Activated CD4-positive, CD25-positive, alpha-beta regulatory T cell treated with anti-CD3 and anti-CD28 coated beads, Interleukin-2, amount 50 U/mL, for 24 hours (primary cell): Measurements from ENCODE around the gene EPSTI1.
"Not testable (repeated sequence)": the region's sequence is repeated elsewhere in the genome, so short reads cannot be mapped to it uniquely, and the experiment has no call there.

Experiments used
- ATAC-seq, 2 donors: fragments of 150-1000 bp; cut with Tn5 transposase; one replicate each; pipeline ENCODE4 v1.10.0; 2021; ENCODE audit warnings: mild to moderate bottlenecking in 1 of 2, moderate library complexity in 1 of 2

EPSTI1 gene

GRCh38 chr13:42883771-42884467 lies 108.1 kb downstream of the EPSTI1 start:
- ATAC-seq: no peak

- no peak for ATAC-seq
Observed at GRCh38 chr13:42883142-42883541, 108.9 kb downstream of the EPSTI1 start.

DNA sequence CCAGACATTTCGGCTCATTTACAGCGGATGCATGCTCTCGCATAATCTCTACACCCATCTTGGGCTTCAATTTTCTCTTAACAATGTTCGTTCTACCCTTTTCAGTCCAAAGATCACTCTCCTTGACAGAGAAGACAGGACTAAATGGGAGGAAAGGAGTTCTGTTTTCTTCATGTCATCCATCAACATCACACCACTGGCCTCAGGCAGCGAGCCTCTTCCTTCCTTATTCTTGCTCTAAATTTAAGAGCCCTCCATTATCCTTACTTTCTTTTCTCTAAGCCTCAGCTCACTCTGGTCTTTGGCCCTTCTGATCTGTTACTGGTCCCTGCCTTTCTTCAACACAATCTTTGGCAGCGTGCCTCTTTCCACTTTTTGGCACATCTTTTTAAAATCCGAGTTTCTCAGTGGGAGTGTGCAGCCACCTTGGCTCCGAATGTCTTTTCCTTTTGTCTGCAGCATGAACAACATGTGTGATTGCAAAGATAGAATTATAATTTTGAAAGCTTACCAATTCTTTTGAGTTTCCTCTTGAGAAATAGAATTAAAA lies 111.9 kb downstream of the EPSTI1 start:
- ATAC-seq: no peak

DNA sequence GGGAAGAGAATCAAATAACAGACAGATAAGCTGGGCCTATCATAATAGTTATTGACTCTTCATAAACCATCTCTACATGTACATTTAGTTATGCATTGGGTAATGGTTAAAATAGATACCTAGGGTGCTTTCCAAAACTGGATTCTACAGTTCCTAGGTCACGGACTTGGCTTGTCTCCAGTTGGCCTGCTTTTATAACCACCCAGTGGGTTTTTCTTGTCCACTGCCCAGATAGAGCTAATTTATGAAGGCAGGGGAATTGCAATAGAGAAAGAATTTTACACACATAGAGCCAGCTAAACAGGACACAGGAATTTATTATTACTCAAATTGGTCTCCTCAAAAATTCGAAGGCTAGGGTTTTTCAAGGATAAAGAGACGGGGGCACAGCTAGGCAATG lies 113.3 kb downstream of the EPSTI1 start:
- ATAC-seq: no peak

- peak; percentile 63 for ATAC-seq
Observed at GRCh38 chr13:42876887-42877545, 115.0 kb downstream of the EPSTI1 start.

DNA sequence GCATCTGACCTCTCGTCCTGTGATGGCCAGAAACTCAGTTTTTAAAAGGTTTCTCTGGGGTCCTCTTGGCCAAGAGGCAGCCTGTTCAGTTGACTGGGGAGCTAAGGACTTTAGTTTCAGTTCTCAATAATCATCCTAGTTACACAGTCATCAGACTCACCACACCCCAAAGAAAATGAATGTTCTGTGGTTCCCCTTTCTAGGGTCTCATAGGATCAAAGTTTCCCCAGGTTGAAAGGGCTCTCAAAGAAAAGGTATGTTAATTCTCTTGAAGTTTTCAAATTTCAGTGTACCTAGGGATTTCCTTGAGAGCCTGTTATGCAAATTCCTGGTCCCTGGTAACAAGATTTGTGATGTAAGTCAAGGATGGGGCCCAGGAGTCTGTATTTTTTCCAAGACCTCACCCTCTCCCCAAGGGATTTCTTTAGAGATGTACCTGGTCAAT lies 115.7 kb downstream of the EPSTI1 start:
- peak; percentile 81 to 84 for ATAC-seq

DNA sequence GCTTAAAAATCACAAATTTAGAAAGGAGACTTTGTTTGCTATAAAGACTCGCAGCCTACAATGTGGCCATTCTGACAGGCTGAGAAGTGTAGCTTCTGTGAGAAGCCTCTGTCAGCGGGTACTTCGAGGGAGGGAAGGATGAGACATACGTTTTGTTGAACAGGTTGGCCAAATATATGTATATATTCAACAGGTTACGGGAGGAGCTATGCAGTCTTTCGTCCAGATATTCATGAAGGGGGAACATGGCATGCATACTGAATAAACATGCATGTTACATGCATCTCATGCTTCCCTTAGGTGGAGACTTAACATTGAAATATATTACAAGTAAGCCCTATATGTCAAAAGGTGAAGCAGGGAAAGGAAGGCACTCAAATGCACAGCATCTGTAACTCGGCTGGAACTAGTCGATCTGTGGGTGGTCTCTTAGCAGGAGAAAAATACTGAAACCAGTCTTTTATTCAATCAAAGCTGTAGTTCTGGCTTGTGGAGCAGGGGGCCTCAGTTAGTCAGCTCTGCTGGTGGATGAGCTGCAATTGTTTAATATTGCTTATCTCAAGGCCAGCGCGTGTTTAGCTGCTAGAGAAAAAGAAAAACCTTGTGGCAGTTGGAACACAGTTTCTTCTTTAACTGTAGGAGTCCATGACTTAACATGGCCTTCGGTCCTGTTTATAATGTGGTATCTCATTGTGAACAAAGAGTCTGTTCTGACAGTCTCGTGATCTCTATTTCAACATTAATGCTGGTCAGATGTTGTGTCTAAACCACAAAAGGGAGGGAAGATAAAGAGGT lies 116.4 kb downstream of the EPSTI1 start:
- ATAC-seq: no peak

GRCh38 chr13:42874221-42874620 lies 117.8 kb downstream of the EPSTI1 start:
- no peak for ATAC-seq

DNA sequence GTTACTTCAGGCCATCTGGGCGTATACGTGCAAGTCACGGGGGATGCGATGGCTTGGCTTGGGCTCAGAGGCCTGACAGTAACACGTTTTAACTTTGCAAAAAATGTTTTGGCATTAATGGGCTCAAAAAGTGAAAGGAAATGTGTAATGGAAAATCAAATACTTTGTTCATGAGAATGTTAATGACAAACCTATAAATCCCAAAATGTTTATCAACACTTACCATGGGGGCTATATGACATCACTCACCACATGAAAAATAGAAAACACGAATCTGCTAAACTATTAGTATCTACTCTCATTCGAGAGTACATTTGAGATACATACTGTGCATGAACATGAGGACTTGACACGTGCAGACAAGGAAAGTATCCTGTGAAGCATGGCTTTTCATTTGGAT lies 119.0 kb downstream of the EPSTI1 start:
- ATAC-seq: no peak

- ATAC-seq: no peak
Observed at GRCh38 chr13:42867232-42867631, 124.8 kb downstream of the EPSTI1 start.

GRCh38 chr13:42865768-42866102 lies 126.3 kb downstream of the EPSTI1 start:
- no peak for ATAC-seq

- ATAC-seq: no peak
Observed at GRCh38 chr13:42864952-42865767, 126.9 kb downstream of the EPSTI1 start.

DNA sequence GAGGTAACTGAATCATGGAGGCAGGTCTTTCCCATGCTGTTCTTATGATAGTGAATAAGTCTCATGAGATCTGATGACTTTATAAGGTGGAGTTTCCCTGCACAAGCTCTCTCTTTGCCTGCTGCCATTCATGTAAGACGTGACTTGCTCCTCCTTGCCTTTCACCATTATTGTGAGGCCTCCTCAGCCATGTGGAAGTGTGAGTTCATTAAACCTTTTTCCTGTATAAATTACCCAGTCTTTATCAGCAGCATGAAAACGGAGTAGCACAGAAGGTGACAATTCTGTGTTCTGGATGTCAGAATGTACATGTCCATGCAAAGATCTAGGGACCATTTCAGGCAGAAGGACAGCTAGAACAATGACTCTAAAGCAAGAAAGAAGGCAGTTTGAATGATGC lies 129.7 kb downstream of the EPSTI1 start:
- not testable (repeated sequence) for ATAC-seq

GRCh38 chr13:42860485-42860884 lies 131.6 kb downstream of the EPSTI1 start:
- no peak for ATAC-seq

GRCh38 chr13:42859760-42860159 lies 132.3 kb downstream of the EPSTI1 start:
- no peak for ATAC-seq

- no peak for ATAC-seq
Observed at GRCh38 chr13:42855410-42855809, 136.6 kb downstream of the EPSTI1 start.

DNA sequence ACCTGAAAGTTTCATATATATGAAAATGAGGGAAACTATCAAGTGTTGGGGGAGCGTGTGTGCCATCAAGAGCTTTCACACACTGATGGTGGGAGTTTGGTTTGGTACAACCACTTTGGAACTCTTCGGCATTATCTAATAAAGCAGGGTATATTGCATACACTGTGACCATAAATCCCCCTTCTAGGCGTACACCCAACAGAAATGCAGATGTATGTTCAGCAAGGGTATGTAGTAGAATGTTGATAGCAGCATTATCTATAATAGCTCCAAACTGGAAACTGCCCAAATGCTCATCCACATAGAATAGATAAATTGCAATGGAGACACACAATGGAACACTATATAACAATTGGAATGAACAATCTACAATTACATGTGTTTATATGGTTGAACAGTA lies 139.9 kb downstream of the EPSTI1 start:
- no peak for ATAC-seq

DNA sequence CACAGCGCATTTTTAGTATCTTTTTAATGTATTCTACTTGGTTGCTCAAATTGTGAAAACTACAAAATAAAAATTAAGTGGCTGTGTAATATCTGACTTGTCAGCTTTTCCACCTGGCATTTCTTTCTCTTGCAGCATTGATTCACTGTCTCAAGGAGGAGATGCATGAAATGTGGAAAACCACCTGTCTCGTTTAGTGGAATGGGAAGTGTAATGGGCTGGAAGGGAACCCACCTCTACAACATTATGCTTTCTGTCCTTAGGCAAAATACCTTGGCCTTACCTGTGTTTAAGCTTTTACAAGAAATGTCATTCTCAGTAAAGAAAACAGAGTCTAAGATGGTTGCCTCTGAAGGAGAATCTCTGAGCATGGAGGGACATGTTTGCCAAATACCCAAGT lies 142.8 kb downstream of the EPSTI1 start:
- ATAC-seq: no peak

- no peak for ATAC-seq
Observed at GRCh38 chr13:42847891-42848663, 144.0 kb downstream of the EPSTI1 start.

- ATAC-seq: no peak
Observed at GRCh38 chr13:42836930-42837690, 154.9 kb downstream of the EPSTI1 start.
